Stimulated activated CD4-positive, alpha-beta T cell treated with anti-CD3 and anti-CD28 coated beads, Interleukin-12 subunit alpha, Interleukin-12 subunit beta, amount 100 ng/mL, for 4 hours (primary cell): ENCODE data around the gene AIP.

ENCODE experiments used
- DNase-seq: peaks from one replicate; pipeline ENCODE4 v3.0.0-alpha.2; 2020

The AIP gene

DNA sequence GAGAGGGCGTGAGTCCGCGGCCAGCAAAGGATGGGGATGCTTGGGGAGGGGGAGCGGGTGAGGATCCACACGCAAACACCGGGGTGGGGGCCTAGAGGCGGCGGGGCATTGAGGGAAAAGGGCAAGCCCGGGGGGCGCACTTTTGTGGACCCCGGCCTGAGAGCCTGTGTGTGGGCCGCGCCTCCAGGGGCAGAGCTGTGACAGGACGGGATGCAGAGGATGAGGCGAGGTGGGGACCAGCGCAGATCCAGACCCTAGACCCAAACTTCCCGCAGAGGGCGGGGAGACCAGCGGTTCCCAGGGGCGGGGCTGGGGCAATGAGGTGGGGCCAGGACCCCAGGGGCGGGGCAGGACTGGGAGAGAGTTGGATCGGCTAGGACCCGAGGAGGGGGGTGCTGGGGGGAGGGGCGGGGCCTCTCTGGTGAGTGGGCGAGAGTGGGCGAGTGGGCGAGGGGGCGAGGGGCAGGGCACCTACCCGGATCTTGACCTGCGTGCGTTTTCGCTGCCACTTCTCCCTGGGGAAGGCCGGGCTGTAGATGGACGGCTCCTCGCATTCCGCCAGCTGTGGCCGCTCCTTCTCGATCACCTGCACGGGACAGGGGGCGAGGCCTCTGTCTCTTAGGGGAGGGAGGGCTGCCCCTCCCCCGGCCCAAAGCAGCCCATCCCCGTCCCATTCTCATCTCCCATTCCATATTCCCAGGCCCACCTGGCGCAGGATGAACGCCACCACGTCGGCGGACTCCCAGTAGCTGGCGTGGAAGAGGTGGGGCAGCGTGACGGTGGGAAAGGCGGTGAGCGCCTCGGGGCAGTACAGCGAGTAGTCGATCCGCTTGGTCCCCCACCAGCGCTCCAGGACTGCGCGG lies 11.8 kb downstream of the AIP start:
- no peak for DNase-seq

DNA sequence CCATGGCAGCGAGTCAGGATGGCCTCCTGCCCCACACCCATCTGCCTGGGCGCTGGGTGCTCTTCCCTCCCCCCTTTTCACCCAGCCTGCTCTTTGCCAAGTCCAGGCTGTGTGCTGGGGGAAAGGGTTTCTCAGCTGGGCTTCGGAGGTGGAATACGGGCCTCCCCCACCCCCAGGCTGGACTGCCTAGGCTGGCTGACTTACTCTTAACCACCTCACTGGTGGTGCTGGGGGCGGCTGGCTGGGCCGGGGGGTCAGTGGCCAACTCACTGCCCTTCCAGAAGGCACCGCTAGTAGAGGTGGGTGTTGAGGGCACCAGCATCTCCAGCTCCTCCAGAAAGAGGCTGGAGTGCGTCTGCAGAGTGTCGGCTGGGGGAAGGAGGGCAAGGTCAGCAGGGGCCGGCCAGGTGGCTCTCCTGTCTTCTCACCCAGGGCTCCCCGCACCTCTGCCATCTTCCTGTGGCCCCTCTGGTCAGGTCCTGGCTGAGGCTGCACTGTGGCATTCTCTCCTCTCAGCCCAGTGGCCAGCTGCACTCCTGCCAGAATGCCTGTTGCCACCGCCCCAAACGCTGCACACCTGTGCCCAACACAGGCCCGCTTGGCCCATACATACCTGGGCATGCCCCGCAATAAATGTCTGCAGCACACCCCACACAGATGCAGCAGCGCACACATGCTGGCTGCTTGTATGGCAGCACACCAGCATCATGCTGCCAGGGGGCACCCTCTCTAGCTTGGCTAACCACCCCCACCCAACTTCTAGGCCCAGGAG lies 12.6 kb downstream of the AIP start:
- no peak for DNase-seq

DNA sequence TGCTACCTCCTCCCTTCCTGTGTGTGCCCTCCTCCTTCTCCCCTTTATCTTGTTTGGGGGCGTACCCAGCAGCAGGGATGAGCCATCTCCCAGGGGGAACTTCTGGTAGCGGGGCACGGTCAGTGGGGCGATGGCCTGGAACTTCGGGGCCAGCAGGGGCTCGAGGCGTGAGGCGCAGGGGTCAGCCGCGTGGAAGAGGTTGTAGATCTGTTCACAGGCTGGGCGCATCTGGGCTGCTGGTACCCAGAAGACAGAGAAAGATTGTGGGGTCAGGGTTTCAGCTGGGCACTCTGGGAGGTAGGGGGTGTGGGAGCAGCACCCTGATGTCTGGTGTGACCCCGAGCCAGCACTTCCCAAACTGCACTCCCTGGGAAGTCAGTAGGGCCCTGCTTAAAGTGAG lies 13.3 kb downstream of the AIP start:
- no peak for DNase-seq

DNA sequence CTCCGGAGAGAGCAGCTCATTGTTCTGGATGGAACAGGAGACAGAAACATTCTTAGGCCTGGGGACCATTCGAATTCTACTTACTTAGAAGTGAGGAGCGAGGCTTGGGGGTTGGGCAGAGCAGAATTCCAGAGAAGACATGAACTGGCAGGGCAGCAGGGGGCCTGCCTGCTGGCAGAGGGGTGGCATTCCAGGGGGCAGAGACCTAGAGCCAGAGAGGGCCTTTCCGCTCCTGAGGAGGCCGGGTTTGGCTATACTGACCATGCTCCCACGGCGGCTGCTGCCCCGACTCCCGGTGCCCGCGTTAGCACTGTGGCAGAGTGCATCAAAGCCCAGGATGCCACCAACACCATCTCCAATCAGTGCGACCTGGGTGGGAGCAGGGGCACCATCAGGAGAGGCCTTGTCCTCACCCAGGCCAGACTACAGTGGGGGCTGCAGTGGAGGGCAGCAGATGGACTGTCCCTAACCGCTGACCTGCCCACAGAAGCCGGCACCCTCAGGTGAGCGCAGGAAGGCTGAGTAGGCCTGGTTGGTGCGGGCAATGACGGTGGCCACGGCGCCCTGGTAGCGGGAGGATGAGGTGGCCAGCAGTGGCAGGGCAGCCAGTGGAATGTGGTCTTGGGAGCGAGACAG lies 14.9 kb downstream of the AIP start:
- DNase-seq: no peak

DNA sequence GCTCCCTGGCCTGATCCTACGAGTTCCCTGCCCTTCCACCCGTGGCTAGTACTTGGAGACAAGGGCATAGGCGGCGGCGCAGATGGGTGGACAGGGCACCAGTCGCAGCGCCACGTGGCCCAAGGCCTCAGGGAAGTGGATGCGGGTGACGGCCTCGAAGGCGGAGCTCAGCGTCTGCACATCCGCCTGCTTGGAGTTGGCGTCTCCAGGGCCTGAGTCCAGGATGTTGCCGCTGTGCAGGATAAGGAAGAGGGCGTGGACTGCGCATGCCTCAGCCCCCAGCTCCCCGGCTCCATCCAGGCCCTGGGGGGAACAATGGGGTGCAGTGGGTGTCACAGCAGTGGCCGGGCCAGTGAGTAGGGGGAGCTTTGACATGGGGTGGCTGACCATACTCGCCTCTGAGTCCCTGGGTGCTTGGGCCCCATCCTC lies 15.7 kb downstream of the AIP start:
- no peak for DNase-seq

DNA sequence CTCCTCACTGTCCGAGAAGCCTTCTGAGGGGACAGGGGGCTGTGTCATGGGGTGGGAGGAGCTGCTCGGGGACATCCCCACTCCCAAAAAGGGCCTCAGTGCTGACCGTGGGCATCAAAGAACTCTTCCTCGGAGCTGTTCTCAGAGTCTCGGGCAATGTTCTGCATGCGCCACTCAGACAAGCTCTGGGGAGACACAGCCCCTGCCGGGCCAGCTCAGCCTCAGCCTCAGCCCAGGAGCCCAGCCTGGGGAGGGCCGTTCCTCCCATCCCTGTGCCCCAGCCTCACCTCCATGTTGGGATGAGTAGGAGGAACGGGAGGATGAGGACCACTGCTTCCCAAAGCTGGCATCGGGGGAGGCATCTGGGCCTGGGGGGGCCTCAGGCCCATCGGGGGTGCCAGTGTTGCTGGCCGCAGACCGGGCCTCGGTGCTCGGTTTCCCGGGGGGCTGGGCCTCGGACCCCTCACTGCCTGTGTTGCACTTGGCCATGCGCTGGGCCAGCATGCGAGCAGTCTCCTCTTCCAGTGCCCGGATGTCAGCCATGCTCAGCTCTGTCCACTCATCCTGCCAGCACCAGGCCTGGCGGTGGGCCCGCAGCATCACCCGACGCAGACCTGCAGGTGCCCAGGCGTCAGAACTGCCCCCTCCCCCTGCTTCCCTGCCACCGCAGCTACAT lies 17.1 kb downstream of the AIP start:
- DNase-seq: no peak

DNA sequence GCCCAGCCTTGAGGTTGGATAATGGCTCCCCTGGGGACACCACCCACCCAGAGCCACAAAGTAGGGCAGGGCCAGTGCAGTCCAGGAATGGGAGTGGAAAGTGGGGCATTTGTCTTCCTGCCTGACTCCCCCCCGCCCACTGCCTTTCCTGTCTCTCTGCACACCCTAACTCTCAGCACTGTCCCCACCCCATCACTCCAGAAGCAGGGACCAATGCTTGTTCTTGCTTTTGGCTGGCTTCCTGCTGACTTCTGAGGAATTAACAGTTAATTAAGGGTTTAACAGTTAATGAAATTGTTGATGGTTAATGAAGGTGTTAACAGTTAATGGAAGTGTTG lies 17.6 kb downstream of the AIP start:
- DNase-seq: no peak

DNA sequence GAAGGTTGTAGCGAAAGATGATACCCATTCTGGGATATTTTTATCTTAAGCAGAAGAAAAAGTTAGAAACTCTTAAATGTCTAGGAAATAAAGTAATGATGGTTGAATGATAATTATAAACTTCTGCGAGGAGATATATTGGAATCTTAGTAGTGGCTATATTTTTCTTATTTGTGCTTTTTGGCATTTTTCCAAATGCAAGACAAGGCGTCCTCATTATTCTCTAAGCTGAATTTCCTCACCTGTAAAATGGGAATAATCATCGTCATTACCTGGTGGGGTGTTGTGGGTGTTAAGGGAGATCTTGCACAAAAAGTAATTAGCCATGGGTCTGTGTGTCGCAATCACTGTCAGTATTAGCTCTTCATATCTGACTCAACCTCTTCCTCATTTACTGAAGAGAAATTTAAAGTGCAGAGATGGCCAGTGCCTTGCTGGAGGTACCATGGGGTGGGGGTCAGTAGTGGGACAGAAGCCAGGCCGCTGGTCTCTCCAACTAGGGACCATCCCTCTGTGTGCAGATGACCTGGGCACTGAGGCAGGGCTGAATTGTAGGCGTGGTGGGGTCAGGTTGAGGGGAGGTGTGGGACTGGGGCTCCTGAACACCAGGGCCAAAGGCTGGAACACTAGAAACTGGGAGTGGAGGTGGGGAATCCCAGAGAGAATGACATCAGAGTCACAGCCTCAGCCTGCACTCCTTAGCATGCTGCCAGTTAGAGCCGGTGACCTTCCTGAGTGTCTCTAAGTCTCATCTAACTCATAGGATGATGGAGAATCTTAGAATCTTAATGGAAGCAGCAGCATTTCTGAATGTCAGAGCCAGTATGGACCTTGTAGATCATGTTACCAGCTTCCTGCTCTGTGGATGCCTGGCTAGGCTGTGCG lies 18.2 kb downstream of the AIP start:
- DNase-seq: no peak

DNA sequence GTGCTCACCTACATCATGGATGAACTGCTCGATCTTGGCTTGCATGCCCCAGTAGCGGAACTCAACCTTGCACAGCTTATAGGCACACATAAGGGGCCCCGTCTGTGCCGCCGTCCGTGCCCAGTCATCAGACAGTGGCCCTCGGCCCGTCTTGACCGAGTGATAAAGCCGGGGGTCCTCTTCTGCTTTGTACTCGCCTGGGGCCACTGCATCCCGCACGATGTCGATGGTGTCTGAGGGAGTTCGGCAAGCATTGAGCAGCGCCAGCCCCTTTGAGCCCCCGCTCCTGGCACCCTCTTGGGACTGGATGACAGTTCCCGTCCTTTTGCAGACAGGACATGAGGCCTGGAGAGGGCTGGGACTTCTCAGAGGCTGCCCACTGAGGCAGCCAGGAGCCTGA lies 19.0 kb downstream of the AIP start:
- DNase-seq: no peak

DNA sequence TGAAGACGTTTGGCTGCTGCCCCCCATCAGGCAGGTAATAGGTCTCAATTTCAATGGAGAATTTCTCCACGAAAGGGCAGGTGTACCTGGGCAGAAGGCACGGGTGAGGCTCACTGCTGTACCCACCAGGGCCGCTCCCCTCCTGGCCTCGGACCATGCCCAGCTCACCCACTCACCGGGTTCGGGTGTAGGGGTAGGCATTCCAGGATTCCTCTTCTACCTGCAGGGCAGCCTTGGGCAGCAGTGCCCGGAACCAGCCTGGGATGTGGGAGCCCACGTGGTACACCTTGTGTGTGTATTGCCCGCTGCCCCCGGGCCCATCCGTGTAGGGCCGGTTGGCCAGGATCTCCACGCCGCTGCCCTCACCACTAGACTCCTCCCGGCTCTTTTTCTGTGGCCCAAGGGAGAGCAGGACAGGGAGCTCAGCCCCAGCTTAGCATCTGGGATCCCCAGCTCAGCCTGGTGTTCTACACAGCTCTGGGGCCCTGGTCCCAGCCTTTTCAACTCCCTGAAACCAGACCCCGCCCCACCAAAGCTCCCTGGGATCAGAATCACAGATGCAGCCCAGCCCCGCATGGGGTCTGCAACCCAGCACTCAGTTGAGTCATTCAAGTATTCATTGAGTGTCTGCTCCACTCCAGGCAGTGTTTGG lies 19.6 kb downstream of the AIP start:
- DNase-seq: no peak

DNA sequence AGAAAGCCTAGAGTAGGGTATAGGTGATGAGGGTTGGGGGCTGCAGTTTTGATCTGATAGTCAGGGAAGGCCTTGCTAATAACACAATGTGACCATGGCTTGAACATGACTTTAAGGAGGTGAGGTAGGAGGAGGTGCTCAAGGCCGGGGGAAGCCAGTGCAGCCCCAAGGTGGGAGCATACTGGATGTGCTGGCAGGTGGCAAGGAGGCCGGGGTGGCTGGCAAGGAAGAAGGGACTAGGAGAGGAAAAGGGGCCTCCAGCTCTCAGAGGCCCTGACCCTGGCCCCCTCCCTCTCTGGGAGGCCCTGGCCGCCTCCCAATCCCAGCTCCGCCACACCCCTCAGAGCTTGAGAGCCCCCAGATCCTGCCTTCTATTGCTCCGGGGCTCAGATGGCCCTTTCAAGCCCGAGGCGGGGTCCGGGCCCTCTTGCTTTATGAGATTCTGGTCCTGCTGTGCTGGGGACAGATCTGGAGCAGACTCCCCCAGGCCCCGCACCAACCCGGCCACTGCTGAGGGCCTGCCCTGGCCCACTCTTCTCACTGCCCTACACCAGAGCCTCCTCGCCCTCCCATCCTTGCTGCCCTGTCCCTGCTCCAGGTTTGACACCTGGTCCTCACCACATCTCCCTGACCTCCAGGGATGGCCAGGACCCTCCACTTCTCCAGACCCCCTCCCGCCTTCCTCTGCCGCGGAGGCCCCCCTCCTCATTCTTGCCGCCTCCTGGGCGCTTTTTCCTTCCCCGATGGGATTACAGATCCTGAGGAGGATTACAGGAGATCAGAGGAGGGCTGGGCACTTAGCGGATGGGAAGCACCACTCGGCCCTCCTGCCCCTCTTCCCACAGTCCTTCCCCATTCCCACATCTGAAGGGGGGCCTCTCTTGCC lies 20.5 kb downstream of the AIP start:
- DNase-seq: no peak

DNA sequence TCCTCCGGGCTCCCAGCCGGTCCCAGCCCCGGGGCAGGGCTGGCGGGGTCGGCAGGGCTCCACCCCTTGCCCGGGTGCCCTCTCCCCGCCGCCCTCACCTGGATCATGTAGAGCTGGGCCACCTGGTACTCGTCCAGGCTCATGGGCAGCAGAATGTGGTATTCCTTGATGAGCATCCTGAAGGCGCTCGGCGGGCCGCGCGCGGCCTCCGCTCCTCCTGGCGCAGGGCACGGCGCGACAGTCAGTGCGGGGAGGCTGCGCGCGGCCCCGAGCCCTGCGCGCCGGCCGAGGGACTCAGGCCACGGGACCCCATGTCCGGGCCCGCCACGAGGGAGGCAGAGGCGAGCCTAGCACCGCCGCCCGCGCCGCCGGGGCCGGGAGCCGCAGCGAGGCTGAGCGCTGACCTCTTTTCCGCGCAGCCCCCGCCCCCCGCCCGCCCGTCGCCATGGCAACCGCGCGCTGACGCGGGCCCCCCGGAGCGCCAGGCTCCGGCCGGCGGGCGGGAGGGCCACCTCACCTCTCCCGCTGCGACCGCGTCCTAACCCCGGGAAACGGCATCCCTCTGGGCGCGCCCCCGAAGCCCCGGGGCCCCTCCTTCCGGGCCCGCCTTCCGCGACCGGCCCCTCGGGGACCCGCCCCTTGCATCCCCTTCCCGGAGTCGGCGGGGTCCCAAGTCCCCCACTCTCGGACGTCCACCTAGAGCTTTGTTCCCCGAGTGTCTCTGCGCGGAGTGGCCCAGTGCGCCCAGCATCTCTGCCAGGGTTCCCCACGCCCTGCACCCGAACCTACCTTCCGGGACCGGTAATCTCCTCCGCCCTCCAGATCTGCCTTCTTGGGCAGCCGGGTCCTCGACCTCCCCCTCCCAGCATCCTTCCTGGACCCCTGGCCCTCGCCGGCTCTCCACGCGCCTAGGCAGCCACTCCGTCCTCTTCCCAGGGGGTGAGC lies 21.5 kb downstream of the AIP start:
- DNase-seq: peak; percentile 36

DNA sequence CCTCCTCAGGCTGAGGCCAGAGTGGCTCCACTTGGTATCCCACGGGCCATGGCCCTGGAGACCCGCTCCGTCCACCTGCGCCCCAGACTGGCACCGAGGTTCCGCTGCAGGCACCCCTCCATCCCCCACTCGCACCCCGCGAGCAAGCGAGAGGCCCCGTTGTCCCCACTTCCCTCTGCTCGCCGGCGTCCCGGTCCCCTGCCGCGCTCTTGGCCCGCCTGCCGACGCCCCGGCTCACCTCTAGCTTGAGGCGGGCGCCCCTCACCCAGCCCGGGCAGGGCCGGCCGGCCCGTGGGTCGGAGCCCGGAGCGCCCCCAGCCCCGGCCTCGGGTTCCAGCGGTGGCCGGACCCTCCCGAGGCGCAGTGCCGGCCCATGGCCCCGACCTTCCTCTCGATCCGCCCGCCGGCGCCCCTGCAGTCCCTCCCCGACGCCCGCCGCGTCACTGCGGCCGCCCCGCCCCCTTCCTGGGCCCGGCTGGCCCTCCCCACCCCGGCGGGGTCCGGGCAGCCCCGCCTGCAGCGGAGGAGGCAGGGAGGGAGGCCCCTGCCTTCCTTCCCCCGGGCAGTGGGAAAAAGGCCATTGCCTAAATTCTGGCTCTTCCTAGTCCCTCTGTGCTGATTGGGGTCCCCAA lies 22.2 kb downstream of the AIP start, which contains the start of gene PITPNM1:
Gene PITPNM1 (minus strand): TSS at position 414 of the 632 bp plus-strand sequence. CDS start 1,183 bp downstream, outside the sequence.
- peak; percentile 79 for DNase-seq

DNA sequence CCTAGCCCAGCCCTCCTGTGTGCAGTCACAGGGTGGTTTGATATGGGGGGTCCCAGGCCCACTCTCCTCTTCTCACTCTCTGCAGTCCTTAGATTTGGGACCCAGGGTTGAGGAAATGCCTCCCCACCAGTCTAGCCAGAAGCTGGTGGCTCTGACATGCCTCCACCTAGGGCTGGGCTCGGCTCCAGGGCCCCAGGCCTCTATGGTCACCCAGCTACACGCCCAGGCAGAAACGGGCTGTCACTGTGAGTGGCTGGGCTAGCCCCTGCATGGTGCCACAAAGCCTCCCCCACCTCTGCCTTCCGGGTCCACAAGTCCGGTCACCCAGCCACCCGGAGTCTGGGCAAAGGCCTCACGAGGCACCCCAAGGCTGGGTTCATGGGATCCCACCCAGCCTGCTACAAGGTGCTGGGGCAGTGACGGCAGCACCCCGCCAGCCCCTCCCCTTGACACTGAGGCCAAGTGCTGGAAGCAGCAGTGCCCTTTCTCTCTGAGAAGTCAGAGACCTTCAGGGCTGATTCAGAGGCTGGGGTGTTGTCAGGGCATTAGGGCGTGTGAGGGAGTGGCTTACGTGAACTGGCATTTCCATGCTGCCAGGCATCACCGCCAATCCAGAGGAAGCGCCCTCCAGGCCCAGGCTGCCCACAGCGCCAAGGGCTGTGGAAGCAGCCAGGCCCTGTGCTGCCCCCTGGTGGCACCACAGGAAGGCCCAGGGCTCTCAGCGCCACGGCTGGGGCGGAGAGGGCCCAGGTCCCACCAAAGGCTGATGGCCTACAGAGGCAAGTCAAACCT lies 23.0 kb downstream of the AIP start:
- DNase-seq: peak; percentile 87

DNA sequence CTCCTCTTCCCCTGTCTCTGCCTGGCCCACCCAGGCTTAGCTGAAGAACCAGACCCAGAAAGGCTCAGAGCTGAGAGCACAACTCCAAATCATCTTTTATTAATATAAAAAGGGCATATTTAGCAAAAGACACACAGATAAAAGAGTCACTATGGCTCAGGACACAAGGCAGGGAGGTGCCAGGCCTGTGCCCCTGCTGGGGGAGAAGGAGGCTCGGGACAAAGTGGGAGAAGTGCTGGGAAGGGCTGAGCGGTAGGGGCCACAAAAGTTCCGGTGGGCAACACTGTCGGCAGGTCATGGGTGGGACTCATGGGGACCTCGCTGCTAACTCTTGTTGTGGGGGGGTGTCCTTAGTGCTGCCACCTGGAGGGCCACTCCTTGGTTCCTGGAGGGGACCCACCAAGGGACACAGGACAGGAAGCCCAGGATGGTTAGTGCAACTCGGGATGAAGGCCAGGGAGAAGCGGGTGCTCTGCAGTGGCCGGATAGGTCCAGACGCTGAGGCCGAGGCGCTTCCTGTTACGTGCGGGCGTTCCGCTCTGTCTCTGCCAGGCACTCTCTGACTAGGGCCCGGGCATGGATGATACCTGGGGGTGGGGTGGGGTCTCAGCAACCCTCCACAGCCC lies 23.7 kb downstream of the AIP start:
- no peak for DNase-seq

DNA sequence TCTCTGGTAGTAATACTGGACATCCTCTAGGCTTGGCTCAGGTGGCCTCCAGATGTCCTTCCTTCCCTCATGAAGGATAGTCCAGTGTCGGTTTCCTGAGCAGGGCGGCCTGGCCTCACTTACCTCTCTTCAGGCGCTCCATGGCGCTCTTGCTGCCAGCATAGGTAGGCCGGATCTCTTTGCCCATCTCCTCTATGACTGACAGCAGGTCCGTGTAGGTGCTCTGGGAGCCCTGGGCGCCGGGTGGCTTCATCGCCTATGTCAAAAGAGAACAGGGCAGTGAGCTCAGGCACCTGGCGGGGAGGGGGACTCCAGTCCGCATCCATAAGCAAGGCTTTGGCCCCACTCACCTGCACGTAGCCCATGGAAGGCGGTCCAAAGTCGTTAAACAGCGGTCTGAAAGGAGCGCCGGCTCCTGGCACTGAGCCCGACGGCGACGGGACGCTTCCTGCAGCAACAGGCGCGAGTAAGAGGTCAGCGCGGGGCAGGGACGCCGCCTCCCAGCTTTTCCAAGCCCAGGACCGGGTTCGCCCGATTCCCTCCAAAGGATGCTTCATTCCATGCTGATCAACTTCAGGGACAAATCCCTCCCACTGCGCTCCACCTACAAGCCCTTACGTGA lies 24.5 kb downstream of the AIP start:
- no peak for DNase-seq
